ENCODE results near the gene SMIM45.
A peak's percentile ranks its signal among the peaks of the same experiment; 100 is the strongest.

The SMIM45 gene

DNA sequence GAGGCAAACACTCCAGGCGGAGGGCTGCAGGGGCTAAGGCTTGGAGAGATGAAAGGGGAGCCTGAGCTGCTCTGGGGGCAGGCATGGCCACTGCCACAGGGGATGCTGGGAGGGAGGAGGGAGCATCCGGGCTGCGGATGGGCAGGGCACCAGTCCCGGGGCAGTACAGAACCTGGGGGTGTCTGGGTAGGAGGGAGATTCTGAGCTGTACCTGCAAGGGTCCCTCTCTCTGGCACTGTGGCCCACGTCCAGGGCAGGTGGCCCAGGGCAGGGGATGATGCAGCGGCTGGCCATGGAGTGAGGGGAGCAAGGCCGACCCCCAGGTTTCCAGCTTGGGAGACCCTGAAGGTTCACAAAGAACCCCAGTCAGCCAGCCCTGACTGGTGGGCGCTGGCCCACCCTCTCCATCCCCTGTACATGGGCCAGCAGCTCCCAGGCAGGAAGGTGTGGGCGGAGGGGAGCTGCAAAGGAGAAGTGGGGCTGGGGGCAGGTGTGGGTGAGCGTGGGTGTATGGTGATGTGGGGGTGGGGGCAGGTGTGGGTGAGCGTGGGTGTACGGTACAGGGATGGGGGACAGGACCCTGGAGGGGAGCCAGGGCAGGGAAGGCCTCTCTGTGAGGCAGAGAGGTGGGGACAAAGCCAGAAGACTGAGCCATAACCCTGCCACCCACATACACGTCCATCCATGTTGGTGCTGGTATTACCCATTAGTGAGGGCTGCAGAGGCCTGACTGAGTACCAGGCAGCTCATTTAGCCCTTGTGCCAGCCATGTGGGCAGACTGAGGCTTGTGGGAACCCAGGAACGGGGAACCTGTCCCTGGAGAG, 23.1 kb upstream of the SMIM45 start:
- Mint-ChIP-seq H3K36me3 (no peaks in the 10 kb centered on the region), H3K27ac (no peak overlapping the region), H3K4me3 (no peak overlapping the region), H3K4me1 (peaks cover 15% of the 10 kb centered on the region), H3K9me3 (no peaks in the 10 kb centered on the region), H3K27me3 (ENCODE audit: low read depth) (peaks cover 61% of the 10 kb centered on the region)
- ChIA-PET POLR2A (no interaction called here), CTCF (interaction anchor here (1.4 to 6.8 kb wide), 6 partner anchors 9 to 232 kb away, joined by 3 to 143 read pairs (median 6); no protein-coding TSS in a partner anchor)
- peak; percentile 2; the same call in 1 of the 2 replicates for ATAC-seq
- TF ChIP-seq NFATC4 (CRISPR knock-in tag; IDR thresholded peaks at IDR 0.05) (no peak), ZBTB21 (CRISPR knock-in tag; IDR thresholded peaks at IDR 0.05; ENCODE audit: borderline replicate concordance) (no peak), ZNF121 (CRISPR knock-in tag; IDR thresholded peaks at IDR 0.05) (no peak), MYBL2 (CRISPR knock-in tag; IDR thresholded peaks at IDR 0.05) (no peak)
- TF ChIP-seq, protein P1, sequence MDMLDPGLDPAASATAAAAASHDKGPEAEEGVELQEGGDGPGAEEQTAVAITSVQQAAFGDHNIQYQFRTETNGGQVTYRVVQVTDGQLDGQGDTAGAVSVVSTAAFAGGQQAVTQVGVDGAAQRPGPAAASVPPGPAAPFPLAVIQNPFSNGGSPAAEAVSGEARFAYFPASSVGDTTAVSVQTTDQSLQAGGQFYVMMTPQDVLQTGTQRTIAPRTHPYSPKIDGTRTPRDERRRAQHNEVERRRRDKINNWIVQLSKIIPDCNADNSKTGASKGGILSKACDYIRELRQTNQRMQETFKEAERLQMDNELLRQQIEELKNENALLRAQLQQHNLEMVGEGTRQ (CRISPR knock-in tag; IDR thresholded peaks at IDR 0.05) = peak; percentile 5; the same call in 1 of the 2 replicates
- TF ChIP-seq, protein P2, sequence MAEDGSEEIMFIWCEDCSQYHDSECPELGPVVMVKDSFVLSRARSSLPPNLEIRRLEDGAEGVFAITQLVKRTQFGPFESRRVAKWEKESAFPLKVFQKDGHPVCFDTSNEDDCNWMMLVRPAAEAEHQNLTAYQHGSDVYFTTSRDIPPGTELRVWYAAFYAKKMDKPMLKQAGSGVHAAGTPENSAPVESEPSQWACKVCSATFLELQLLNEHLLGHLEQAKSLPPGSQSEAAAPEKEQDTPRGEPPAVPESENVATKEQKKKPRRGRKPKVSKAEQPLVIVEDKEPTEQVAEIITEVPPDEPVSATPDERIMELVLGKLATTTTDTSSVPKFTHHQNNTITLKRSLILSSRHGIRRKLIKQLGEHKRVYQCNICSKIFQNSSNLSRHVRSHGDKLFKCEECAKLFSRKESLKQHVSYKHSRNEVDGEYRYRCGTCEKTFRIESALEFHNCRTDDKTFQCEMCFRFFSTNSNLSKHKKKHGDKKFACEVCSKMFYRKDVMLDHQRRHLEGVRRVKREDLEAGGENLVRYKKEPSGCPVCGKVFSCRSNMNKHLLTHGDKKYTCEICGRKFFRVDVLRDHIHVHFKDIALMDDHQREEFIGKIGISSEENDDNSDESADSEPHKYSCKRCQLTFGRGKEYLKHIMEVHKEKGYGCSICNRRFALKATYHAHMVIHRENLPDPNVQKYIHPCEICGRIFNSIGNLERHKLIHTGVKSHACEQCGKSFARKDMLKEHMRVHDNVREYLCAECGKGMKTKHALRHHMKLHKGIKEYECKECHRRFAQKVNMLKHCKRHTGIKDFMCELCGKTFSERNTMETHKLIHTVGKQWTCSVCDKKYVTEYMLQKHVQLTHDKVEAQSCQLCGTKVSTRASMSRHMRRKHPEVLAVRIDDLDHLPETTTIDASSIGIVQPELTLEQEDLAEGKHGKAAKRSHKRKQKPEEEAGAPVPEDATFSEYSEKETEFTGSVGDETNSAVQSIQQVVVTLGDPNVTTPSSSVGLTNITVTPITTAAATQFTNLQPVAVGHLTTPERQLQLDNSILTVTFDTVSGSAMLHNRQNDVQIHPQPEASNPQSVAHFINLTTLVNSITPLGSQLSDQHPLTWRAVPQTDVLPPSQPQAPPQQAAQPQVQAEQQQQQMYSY (CRISPR knock-in tag; IDR thresholded peaks at IDR 0.05) = 0 out of 2 replicates have a peak, but pooled peaks have one; percentile 30
- DNase-seq (ENCODE audit: low spot score) = no peak

DNA sequence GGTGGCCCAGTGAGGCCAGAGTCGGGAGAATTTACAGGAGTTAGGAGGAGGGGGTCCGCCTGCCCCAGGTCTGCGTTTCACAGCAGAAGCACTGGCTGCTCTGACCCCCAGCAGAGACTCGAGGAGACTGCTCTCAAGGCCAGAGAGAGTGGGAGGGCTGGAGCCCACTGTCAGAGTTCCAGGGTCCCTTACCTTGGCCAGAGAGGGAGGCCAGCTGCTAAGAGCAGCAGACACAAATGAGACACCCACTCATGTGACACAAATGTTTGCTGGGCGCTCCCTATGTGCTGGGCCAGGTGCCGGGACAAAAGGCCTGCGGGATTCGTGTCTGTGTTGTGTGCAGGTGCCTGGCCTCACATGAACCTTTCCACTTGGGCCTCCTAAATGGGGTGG, 22.5 kb upstream of the SMIM45 start:
- ATAC-seq = no peak
- POLR2A ChIA-PET = no interaction called here
- CTCF ChIA-PET = interaction anchor here (1.4 to 6.8 kb wide), 4 partner anchors 10 to 232 kb away, joined by 6 to 143 read pairs (median 36); no protein-coding TSS in a partner anchor
- TF ChIP-seq, protein P3, sequence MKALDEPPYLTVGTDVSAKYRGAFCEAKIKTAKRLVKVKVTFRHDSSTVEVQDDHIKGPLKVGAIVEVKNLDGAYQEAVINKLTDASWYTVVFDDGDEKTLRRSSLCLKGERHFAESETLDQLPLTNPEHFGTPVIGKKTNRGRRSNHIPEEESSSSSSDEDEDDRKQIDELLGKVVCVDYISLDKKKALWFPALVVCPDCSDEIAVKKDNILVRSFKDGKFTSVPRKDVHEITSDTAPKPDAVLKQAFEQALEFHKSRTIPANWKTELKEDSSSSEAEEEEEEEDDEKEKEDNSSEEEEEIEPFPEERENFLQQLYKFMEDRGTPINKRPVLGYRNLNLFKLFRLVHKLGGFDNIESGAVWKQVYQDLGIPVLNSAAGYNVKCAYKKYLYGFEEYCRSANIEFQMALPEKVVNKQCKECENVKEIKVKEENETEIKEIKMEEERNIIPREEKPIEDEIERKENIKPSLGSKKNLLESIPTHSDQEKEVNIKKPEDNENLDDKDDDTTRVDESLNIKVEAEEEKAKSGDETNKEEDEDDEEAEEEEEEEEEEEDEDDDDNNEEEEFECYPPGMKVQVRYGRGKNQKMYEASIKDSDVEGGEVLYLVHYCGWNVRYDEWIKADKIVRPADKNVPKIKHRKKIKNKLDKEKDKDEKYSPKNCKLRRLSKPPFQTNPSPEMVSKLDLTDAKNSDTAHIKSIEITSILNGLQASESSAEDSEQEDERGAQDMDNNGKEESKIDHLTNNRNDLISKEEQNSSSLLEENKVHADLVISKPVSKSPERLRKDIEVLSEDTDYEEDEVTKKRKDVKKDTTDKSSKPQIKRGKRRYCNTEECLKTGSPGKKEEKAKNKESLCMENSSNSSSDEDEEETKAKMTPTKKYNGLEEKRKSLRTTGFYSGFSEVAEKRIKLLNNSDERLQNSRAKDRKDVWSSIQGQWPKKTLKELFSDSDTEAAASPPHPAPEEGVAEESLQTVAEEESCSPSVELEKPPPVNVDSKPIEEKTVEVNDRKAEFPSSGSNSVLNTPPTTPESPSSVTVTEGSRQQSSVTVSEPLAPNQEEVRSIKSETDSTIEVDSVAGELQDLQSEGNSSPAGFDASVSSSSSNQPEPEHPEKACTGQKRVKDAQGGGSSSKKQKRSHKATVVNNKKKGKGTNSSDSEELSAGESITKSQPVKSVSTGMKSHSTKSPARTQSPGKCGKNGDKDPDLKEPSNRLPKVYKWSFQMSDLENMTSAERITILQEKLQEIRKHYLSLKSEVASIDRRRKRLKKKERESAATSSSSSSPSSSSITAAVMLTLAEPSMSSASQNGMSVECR (CRISPR knock-in tag; IDR thresholded peaks at IDR 0.05; ENCODE audit: borderline replicate concordance) = no peak
- TF ChIP-seq, protein P4, sequence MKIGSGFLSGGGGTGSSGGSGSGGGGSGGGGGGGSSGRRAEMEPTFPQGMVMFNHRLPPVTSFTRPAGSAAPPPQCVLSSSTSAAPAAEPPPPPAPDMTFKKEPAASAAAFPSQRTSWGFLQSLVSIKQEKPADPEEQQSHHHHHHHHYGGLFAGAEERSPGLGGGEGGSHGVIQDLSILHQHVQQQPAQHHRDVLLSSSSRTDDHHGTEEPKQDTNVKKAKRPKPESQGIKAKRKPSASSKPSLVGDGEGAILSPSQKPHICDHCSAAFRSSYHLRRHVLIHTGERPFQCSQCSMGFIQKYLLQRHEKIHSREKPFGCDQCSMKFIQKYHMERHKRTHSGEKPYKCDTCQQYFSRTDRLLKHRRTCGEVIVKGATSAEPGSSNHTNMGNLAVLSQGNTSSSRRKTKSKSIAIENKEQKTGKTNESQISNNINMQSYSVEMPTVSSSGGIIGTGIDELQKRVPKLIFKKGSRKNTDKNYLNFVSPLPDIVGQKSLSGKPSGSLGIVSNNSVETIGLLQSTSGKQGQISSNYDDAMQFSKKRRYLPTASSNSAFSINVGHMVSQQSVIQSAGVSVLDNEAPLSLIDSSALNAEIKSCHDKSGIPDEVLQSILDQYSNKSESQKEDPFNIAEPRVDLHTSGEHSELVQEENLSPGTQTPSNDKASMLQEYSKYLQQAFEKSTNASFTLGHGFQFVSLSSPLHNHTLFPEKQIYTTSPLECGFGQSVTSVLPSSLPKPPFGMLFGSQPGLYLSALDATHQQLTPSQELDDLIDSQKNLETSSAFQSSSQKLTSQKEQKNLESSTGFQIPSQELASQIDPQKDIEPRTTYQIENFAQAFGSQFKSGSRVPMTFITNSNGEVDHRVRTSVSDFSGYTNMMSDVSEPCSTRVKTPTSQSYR (CRISPR knock-in tag; IDR thresholded peaks at IDR 0.05) = no peak
- TF ChIP-seq NR3C1 (CRISPR knock-in tag; conservative IDR thresholded peaks at IDR 0.05; ENCODE audit: low read depth) (no peak), ZNF263 (CRISPR knock-in tag; IDR thresholded peaks at IDR 0.05; ENCODE audit: low read depth) (no peak), NFE2L1 (CRISPR knock-in tag; IDR thresholded peaks at IDR 0.05) (no peak), GABPB1 (CRISPR knock-in tag; IDR thresholded peaks at IDR 0.05) (no peak), RORB (CRISPR knock-in tag; IDR thresholded peaks at IDR 0.05) (no peak), HMGA2 (CRISPR knock-in tag; IDR thresholded peaks at IDR 0.05) (no peak)
- TF ChIP-seq, protein P5, sequence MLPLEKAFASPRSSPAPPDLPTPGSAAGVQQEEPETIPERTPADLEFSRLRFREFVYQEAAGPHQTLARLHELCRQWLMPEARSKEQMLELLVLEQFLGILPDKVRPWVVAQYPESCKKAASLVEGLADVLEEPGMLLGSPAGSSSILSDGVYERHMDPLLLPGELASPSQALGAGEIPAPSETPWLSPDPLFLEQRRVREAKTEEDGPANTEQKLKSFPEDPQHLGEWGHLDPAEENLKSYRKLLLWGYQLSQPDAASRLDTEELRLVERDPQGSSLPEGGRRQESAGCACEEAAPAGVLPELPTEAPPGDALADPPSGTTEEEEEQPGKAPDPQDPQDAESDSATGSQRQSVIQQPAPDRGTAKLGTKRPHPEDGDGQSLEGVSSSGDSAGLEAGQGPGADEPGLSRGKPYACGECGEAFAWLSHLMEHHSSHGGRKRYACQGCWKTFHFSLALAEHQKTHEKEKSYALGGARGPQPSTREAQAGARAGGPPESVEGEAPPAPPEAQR (CRISPR knock-in tag; IDR thresholded peaks at IDR 0.05) = no peak
- TF ChIP-seq, protein P6, sequence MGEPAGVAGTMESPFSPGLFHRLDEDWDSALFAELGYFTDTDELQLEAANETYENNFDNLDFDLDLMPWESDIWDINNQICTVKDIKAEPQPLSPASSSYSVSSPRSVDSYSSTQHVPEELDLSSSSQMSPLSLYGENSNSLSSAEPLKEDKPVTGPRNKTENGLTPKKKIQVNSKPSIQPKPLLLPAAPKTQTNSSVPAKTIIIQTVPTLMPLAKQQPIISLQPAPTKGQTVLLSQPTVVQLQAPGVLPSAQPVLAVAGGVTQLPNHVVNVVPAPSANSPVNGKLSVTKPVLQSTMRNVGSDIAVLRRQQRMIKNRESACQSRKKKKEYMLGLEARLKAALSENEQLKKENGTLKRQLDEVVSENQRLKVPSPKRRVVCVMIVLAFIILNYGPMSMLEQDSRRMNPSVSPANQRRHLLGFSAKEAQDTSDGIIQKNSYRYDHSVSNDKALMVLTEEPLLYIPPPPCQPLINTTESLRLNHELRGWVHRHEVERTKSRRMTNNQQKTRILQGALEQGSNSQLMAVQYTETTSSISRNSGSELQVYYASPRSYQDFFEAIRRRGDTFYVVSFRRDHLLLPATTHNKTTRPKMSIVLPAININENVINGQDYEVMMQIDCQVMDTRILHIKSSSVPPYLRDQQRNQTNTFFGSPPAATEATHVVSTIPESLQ (CRISPR knock-in tag; IDR thresholded peaks at IDR 0.05) = no peak

More for the DNA sequence above, 22.5 kb upstream of the SMIM45 start:
- no peak overlapping the region for H3K4me3 Mint-ChIP-seq
- H3K36me3 Mint-ChIP-seq = no peaks in the 10 kb centered on the region
- H3K27ac Mint-ChIP-seq = no peak overlapping the region
- H3K27me3 Mint-ChIP-seq (ENCODE audit: low read depth) = peaks cover 55% of the 10 kb centered on the region
- H3K9me3 Mint-ChIP-seq = no peaks in the 10 kb centered on the region
- DNase-seq (ENCODE audit: low spot score) = no peak
- peaks cover 15% of the 10 kb centered on the region for H3K4me1 Mint-ChIP-seq
